Naive thymus-derived CD8-positive, alpha-beta T cell (primary cell): ENCODE results near the gene STOML1. TPM values are rescaled to one million over a fixed set of nuclear protein-coding genes. Genes with fewer than 3 reads are reported as not detected.

ENCODE experiments used
- ATAC-seq, 2 donors: fragments of 150-1000 bp; cut with Tn5 transposase in 1 of 2; sonication (Bioruptor Pico), chemical (Tn5 transposase) in 1 of 2; 1 replicate in 1 of 2; 2 replicates in 1 of 2; pipeline ENCODE4 v1.10.0; 2021; ENCODE audit warnings: mild to moderate bottlenecking in 2 of 2, moderate library complexity in 2 of 2
- POLR2A ChIA-PET: fragments of 350-600 bp; sonication (Branson Sonifier 250); formaldehyde crosslinking; loops from one replicate; lab custom pipeline; 2021; ENCODE audit warnings: antibody characterized with exemption; lab: Charles Lee
- DNase-seq, 10 donors: peaks; one replicate each; pipeline versions ENCODE4 v3.0.0 to v3.0.0-alpha.2; 2020 to 2022
- H3K27ac Mint-ChIP-seq, 10 donors: one replicate each; pipeline ENCODE4 v1.8.0; 2020 to 2022; ENCODE audit warnings: mild to moderate bottlenecking in 10 of 10, mixed read lengths in 10 of 10, moderate library complexity in 4 of 10, inconsistent platforms in 1 of 10
- H3K27me3 Mint-ChIP-seq, 5 donors: one replicate each; pipeline ENCODE4 v1.8.0; 2021 to 2022; ENCODE audit warnings: mixed read lengths in 5 of 5
- H3K36me3 Mint-ChIP-seq, 3 donors: one replicate each; pipeline ENCODE4 v1.8.0; 2020 to 2022; ENCODE audit warnings: mixed read lengths in 3 of 3, mild to moderate bottlenecking in 2 of 3, inconsistent platforms in 1 of 3
- H3K4me1 Mint-ChIP-seq, 4 donors: one replicate each; pipeline ENCODE4 v1.8.0; 2021 to 2022; ENCODE audit warnings: mixed read lengths in 4 of 4
- H3K4me3 Mint-ChIP-seq, 10 donors: one replicate each; pipeline ENCODE4 v1.8.0; 2020 to 2022; ENCODE audit warnings: mild to moderate bottlenecking in 10 of 10, mixed read lengths in 10 of 10, moderate library complexity in 6 of 10, inconsistent platforms in 1 of 10
- H3K9me3 Mint-ChIP-seq, 9 donors: one replicate each; pipeline ENCODE4 v1.8.0; 2020 to 2022; ENCODE audit warnings: mixed read lengths in 9 of 9, mild to moderate bottlenecking in 3 of 9, inconsistent platforms in 1 of 9, moderate library complexity in 1 of 9
- polyA plus RNA-seq, 3 donors: library from polyadenylated mRNA; unstranded; fragments of 300-500 nt; fragmentation: Illumina TruSeq; gene quantifications; one replicate each; pipeline ENCODE4 v1.2.3, GENCODE V29; 2021
- total RNA-seq, 8 experiments: library from RNA in 2 of 8; stranded (reverse) in 2 of 8; gene quantifications; one replicate each; pipeline ENCODE4 v1.2.3 and lab custom pipeline; 2021 to 2026

Gene STOML1
- total and polyA plus RNA-seq, 5 experiments from 2014 or later: 9.6 to 15.6 (median 10.8) TPM

- H3K9me3 Mint-ChIP-seq: peaks cover 0 to 2% (median 0%) of the 10 kb centered on the region in 9 donors
- no peak for ATAC-seq
- H3K4me3 Mint-ChIP-seq: no peak overlapping the region
- no peaks in the 10 kb centered on the region for H3K27me3 Mint-ChIP-seq
- peaks cover 36 to 81% (median 69%) of the 10 kb centered on the region in 4 donors for H3K4me1 Mint-ChIP-seq
- no peak for DNase-seq
- peaks cover 0 to 58% (median 28%) of the 10 kb centered on the region in 3 donors for H3K36me3 Mint-ChIP-seq
- peak overlapping the region in 3 of 10 donors; percentile 25 to 75 (median 71) for H3K27ac Mint-ChIP-seq
- POLR2A ChIA-PET: interaction anchor here (1.0 to 1.6 kb wide), 3 partner anchors 13 to 24 kb away, joined by 3 to 5 read pairs (median 3); no protein-coding TSS in a partner anchor
These were observed 18.9 kb upstream of the STOML1 start for GRCh38 chr15:74010929-74011540.

DNA sequence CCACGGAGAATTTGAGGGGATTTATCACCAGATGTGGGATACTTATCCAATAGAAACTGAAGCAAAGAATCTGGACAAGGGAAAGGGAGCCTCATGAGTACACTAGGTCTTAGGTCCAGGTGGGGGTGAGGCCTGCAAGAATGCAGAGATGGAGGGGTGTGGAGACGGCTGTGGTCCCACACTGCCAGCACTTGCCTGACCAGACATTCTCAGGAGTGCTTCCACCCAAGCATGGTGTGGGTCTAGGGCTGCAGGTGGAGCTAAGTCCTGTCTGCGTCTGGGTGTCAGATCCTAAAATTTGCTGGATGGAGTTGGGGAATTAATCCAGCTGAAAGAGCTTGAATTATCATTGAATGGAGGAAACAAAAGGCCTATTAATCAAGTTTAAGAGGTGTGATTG lies 16.8 kb upstream of the STOML1 start:
- peak overlapping the region in 5 of 10 donors; percentile 48 to 96 (median 71) for H3K27ac Mint-ChIP-seq
- no peak for ATAC-seq
- POLR2A ChIA-PET: interaction anchor here (1.4 kb wide), 1 partner anchor 31 kb away, joined by 3 read pairs; no protein-coding TSS in a partner anchor
- H3K9me3 Mint-ChIP-seq: peaks cover 0 to 2% (median 0%) of the 10 kb centered on the region in 9 donors
- H3K27me3 Mint-ChIP-seq: no peaks in the 10 kb centered on the region
- peaks cover 4 to 63% (median 39%) of the 10 kb centered on the region in 3 donors for H3K36me3 Mint-ChIP-seq
- no peak for DNase-seq
- H3K4me3 Mint-ChIP-seq: peak overlapping the region in 1 of 10 donors; percentile 27
- H3K4me1 Mint-ChIP-seq: peaks cover 38 to 77% (median 67%) of the 10 kb centered on the region in 4 donors

DNA sequence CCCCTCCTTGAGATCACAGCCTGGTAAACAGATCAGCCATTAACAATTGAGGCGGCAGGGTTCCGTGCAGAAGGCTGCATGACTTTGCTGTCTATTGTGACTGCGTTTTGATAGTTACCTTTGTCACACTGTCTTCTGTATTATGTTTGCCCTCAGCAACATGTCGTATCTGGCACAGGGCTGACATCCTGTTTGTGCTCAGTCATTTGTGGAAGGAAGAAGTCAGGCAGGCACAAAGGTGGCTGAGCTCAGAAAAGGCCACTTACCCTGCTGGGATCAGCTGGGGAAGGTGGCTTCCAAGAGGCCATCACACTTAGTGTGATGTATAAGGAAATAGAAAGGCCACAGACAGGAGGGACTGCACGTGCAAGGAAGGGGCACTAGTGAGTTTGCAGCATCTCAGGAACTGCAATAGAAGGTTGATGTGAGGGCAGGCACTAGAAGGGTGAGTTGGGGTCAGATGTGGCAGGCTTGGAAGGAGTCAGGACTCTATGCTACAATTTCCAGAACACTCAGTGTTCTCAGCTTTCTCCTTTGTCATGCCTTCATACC lies 15.8 kb upstream of the STOML1 start:
- DNase-seq: peak in 3 of 10 donors; percentile 19 to 46 (median 34)
- peak overlapping the region; percentile 42 to 82 (median 70) for H3K4me3 Mint-ChIP-seq
- peaks cover 0 to 4% (median 0%) of the 10 kb centered on the region in 9 donors for H3K9me3 Mint-ChIP-seq

GRCh38 chr15:74006774-74007639 lies 14.9 kb upstream of the STOML1 start:
- H3K27me3 Mint-ChIP-seq: no peaks in the 10 kb centered on the region
- peaks cover 9 to 71% (median 41%) of the 10 kb centered on the region in 3 donors for H3K36me3 Mint-ChIP-seq
- H3K4me3 Mint-ChIP-seq: peak overlapping the region; percentile 42 to 82 (median 70)
- DNase-seq: no peak
- peaks cover 37 to 75% (median 69%) of the 10 kb centered on the region in 4 donors for H3K4me1 Mint-ChIP-seq
- peak overlapping the region; percentile 56 to 96 (median 89) for H3K27ac Mint-ChIP-seq
- POLR2A ChIA-PET: interaction anchor here (0.9 to 3.3 kb wide), 6 partner anchors 12 to 56 kb away, joined by 3 to 28 read pairs (median 4); partner anchors contain the start of genes PML and STOML1
- peaks cover 0 to 4% (median 0%) of the 10 kb centered on the region in 9 donors for H3K9me3 Mint-ChIP-seq
- no peak for ATAC-seq

More for the DNA sequence above, 15.8 kb upstream of the STOML1 start:
- H3K27me3 Mint-ChIP-seq: no peaks in the 10 kb centered on the region
- H3K4me1 Mint-ChIP-seq: peaks cover 38 to 76% (median 71%) of the 10 kb centered on the region in 4 donors
- peak; percentile 82 to 89 for ATAC-seq
- H3K27ac Mint-ChIP-seq: peak overlapping the region; percentile 56 to 96 (median 89)
- POLR2A ChIA-PET: interaction anchor here (0.9 to 3.3 kb wide), 4 partner anchors 12 to 30 kb away, joined by 3 to 28 read pairs (median 5); partner anchors contain the start of genes PML and STOML1
- peaks cover 9 to 70% (median 45%) of the 10 kb centered on the region in 3 donors for H3K36me3 Mint-ChIP-seq

DNA sequence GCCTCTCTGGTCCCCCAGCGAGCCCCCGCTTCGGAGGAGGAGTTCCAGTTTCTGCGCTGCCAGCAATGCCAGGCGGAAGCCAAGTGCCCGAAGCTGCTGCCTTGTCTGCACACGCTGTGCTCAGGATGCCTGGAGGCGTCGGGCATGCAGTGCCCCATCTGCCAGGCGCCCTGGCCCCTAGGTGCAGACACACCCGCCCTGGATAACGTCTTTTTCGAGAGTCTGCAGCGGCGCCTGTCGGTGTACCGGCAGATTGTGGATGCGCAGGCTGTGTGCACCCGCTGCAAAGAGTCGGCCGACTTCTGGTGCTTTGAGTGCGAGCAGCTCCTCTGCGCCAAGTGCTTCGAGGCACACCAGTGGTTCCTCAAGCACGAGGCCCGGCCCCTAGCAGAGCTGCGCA lies 5.9 kb upstream of the STOML1 start:
- POLR2A ChIA-PET: no interaction called here
- Mint-ChIP-seq H3K9me3 (no peaks in the 10 kb centered on the region), H3K36me3 (peaks cover 0 to 38% (median 10%) of the 10 kb centered on the region in 3 donors), H3K27ac (peak overlapping the region in 1 of 10 donors; percentile 68), H3K4me3 (peak overlapping the region in 3 of 10 donors; percentile 45 to 99 (median 57)), H3K27me3 (no peaks in the 10 kb centered on the region), H3K4me1 (peaks cover 30 to 83% (median 67%) of the 10 kb centered on the region in 4 donors)
- DNase-seq (no peak), ATAC-seq (no peak)

DNA sequence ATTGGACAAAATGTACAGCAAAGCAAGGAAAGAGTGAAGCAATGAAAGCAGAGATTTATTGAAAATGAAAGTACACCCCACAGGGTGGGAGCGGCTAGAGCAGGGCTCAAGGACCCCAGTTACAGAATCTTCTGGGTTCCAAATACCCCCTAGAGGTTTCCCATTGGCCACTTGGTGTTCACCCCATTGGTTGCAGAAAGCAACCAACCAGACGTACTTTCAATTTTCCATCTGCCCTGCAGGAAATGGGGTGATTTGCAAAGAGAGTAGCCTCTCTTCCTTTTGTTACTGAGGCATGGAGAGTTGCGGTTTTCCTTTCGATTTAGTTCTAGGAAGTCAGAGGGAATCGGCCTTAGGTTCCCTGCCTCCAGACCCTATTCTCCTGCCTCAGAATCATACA lies 4.8 kb upstream of the STOML1 start:
- Mint-ChIP-seq H3K27me3 (no peaks in the 10 kb centered on the region), H3K27ac (peak overlapping the region; percentile 29 to 99 (median 97)), H3K9me3 (no peaks in the 10 kb centered on the region), H3K4me3 (peak overlapping the region; percentile 74 to 100 (median 99)), H3K36me3 (peaks cover 0 to 32% (median 10%) of the 10 kb centered on the region in 3 donors), H3K4me1 (peaks cover 31 to 85% (median 75%) of the 10 kb centered on the region in 4 donors)
- POLR2A ChIA-PET: interaction anchor here (3.1 kb wide), 1 partner anchor 10 kb away, joined by 28 read pairs; no protein-coding TSS in a partner anchor
- ATAC-seq (peak in 1 of 2 donors; percentile 19), DNase-seq (peak in 5 of 10 donors; percentile 22 to 44 (median 40))

DNA sequence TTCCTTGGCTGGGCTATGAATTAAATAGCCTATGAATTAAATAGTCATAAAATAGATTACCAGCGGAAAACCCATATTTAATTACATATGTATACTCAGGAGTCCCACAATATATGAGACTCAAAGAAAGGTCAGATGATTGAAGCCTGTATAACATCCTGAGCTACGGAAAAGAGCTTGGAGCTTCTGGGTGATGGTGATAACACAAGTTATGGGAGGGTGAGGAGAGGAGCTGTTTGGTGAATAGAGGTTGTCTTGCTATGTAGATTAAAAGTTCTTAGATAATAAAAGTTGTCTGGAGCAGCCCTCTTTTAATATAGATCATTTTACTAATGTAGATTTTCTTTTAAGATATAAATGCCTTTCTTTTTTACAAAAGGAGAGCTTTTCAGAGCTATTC lies 4.2 kb upstream of the STOML1 start:
- POLR2A ChIA-PET: interaction anchor here (3.1 kb wide), 1 partner anchor 10 kb away, joined by 28 read pairs; no protein-coding TSS in a partner anchor
- ATAC-seq (no peak), DNase-seq (no peak)
- no peaks in the 10 kb centered on the region for H3K27me3 Mint-ChIP-seq
- peaks cover 0 to 27% (median 10%) of the 10 kb centered on the region in 3 donors for H3K36me3 Mint-ChIP-seq
- H3K9me3 Mint-ChIP-seq: no peaks in the 10 kb centered on the region
- H3K4me1 Mint-ChIP-seq: peaks cover 32 to 83% (median 75%) of the 10 kb centered on the region in 4 donors
- H3K27ac Mint-ChIP-seq: peak overlapping the region; percentile 95 to 99 (median 97)
- peak overlapping the region; percentile 97 to 100 (median 99) for H3K4me3 Mint-ChIP-seq

- no peak for ATAC-seq
These were observed 3.0 kb upstream of the STOML1 start for GRCh38 chr15:73994912-73995622.

GRCh38 chr15:73994413-73994883 lies 2.4 kb upstream of the STOML1 start, which contains the start of gene PML:
PML (plus strand) TSS chr15:73994716; CDS start chr15:73994813, 97 bp downstream.
- ATAC-seq: peak; percentile 75 to 80

More at GRCh38 chr15:73994912-73995622, 3.0 kb upstream of the STOML1 start:
- Mint-ChIP-seq H3K27ac (peak overlapping the region; percentile 95 to 99 (median 97)), H3K4me3 (peak overlapping the region; percentile 97 to 100 (median 99)), H3K36me3 (peaks cover 0 to 19% (median 10%) of the 10 kb centered on the region in 3 donors), H3K27me3 (no peaks in the 10 kb centered on the region), H3K9me3 (no peaks in the 10 kb centered on the region), H3K4me1 (peaks cover 35 to 81% (median 76%) of the 10 kb centered on the region in 4 donors)
- POLR2A ChIA-PET: interaction anchor here (0.8 to 3.1 kb wide), 8 partner anchors 8 to 34 kb away, joined by 3 to 28 read pairs (median 6); no protein-coding TSS in a partner anchor
- DNase-seq: no peak

DNA sequence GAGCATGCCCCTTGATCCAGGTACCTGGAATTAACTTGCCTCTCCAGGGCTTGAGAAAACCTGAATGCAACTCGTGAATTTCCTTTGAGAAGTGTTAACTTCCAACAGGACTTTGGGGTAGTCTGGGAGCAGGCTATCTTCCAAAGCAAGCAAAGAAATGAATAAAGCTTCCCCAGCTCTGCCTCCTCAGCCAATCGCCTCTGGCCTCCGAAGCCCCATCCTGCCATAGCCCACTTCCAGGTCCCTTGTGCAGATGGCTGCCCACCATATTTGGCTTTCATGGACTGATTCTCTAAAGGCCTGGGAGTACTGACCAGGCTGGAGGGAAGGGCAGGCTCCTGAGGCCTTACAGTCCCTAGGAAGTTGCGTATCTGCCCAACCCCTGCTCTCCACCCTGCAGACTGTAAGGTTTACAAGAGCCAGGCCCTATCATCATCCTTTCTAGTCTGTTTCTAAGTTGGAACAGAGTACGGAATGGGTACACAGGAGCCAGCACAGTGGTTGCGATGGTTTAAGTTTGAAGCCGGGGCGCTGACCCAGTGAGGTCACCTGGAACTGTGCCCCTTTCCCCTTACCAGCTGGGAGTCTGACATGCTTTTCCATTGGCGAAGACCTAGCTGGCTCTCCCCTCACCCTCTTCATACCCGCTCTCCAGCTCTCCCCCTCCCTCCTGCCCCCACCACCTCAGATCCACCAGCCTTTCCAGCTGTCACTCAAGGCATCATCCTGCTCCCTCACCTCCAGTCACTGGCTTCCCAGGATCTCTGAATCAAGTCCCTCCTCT lies 1.3 kb upstream of the STOML1 start:
- H3K4me3 Mint-ChIP-seq: peak overlapping the region; percentile 97 to 100 (median 99)
- no peak for DNase-seq
- POLR2A ChIA-PET: interaction anchor here (1.2 to 3.2 kb wide), 7 partner anchors 8 to 1458 kb away, joined by 3 to 13 read pairs (median 4); partner anchors contain the start of gene SIN3A
- peaks cover 0 to 6% (median 0%) of the 10 kb centered on the region in 3 donors for H3K36me3 Mint-ChIP-seq
- no peak for ATAC-seq
- H3K27me3 Mint-ChIP-seq: no peaks in the 10 kb centered on the region
- no peaks in the 10 kb centered on the region for H3K9me3 Mint-ChIP-seq
- peaks cover 29 to 69% (median 65%) of the 10 kb centered on the region in 4 donors for H3K4me1 Mint-ChIP-seq
- peak overlapping the region; percentile 95 to 99 (median 97) for H3K27ac Mint-ChIP-seq

More at GRCh38 chr15:73994413-73994883, 2.4 kb upstream of the STOML1 start, which contains the start of gene PML:
- peak within 1 kb of the TSS; percentile 97 to 100 (median 99) for H3K4me3 Mint-ChIP-seq
- H3K27ac Mint-ChIP-seq: peak within 1 kb of the TSS; percentile 95 to 99 (median 97)
- no peaks in the 10 kb centered on the region for H3K27me3 Mint-ChIP-seq
- peaks cover 0 to 15% (median 8%) of the 10 kb centered on the region in 3 donors for H3K36me3 Mint-ChIP-seq
- H3K4me1 Mint-ChIP-seq: peaks cover 34 to 79% (median 74%) of the 10 kb centered on the region in 4 donors
- DNase-seq: peak; percentile 75 to 94 (median 84)
- H3K9me3 Mint-ChIP-seq: no peaks in the 10 kb centered on the region
- POLR2A ChIA-PET: interaction anchor here (0.7 to 3.1 kb wide), 12 partner anchors 9 to 1457 kb away, joined by 3 to 28 read pairs (median 4); partner anchors contain the start of gene SIN3A
